ENCODE data around the gene SGK1. TPM values are rescaled to one million over a fixed set of nuclear protein-coding genes. Genes with fewer than 3 reads are reported as not detected.

Gene SGK1
- polyA plus RNA-seq, 2 of the 4 experiments (the other 2 are of a cell fraction): 41.3 to 131 TPM

DNA sequence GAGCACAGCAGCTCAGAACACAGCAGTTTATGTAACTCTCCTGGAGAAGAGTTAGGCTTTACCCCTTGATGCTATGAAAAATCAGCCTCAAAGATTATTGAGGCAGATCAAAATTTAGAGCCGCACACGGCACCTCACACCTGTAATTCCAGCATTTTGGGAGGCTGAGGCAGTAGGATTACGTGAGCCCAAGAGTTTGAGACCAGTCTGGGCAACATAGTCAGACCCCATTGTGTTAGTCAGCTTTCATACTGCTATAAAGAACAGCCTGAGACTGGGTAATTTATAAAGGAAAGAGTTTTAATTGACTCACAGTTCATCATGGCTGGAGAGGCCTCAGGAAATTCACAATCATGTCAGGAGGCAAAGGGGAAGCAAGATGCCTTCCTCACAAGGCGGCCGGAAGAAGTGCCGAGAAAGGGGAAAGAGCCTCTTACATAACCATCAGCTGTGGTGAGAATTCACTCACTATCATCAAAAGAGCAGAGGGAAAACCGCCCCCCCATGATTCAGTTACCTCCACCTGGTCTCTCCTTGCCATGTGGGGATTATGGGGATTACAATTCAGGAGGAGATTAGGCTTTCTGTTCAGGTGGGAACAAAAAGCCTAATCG lies 87.7 kb downstream of the SGK1 start:
- Histone ChIP-seq H3K4me3 (no peak overlapping the region), H3K9me3 (no peaks in the 10 kb centered on the region), H3K4me2 (no peak overlapping the region), H3K27ac (no peak overlapping the region), H3K4me1 (no peaks in the 10 kb centered on the region)
- 88% methylated on average over 8 of the region's 8 CpGs for WGBS (ENCODE audit: missing lambda C conversion rate)
- TF ChIP-seq RARB (CRISPR knock-in tag; IDR thresholded peaks at IDR 0.05) (no peak), ZSCAN20 (CRISPR knock-in tag; IDR thresholded peaks at IDR 0.05) (no peak), HOXA7 (CRISPR knock-in tag; IDR thresholded peaks at IDR 0.05) (no peak), TFCP2L1 (CRISPR knock-in tag; IDR thresholded peaks at IDR 0.05) (no peak), HDAC2 (IDR thresholded peaks at IDR 0.05) (no peak), RCOR1 (IDR thresholded peaks at IDR 0.05; ENCODE audit: low read depth, low read length) (no peak), HOXB5 (CRISPR knock-in tag; IDR thresholded peaks at IDR 0.05) (no peak), POLR2AphosphoS2 (conservative IDR thresholded peaks at IDR 0.05; ENCODE audit: low read length) (no peak), JUNB (IDR thresholded peaks at IDR 0.05) (no peak), CHD2 (IDR thresholded peaks at IDR 0.05; ENCODE audit: low read length, partially characterized antibody) (no peak), EP300 (IDR thresholded peaks at IDR 0.05) (no peak), TP53 (CRISPR knock-in tag; IDR thresholded peaks at IDR 0.05) (no peak), NPAS2 (CRISPR knock-in tag; IDR thresholded peaks at IDR 0.05; ENCODE audit: borderline replicate concordance) (no peak)
- TF ChIP-seq, protein P1, sequence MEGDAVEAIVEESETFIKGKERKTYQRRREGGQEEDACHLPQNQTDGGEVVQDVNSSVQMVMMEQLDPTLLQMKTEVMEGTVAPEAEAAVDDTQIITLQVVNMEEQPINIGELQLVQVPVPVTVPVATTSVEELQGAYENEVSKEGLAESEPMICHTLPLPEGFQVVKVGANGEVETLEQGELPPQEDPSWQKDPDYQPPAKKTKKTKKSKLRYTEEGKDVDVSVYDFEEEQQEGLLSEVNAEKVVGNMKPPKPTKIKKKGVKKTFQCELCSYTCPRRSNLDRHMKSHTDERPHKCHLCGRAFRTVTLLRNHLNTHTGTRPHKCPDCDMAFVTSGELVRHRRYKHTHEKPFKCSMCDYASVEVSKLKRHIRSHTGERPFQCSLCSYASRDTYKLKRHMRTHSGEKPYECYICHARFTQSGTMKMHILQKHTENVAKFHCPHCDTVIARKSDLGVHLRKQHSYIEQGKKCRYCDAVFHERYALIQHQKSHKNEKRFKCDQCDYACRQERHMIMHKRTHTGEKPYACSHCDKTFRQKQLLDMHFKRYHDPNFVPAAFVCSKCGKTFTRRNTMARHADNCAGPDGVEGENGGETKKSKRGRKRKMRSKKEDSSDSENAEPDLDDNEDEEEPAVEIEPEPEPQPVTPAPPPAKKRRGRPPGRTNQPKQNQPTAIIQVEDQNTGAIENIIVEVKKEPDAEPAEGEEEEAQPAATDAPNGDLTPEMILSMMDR (IDR thresholded peaks at IDR 0.05): no peak
- TF ChIP-seq, protein P2, sequence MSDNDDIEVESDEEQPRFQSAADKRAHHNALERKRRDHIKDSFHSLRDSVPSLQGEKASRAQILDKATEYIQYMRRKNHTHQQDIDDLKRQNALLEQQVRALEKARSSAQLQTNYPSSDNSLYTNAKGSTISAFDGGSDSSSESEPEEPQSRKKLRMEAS (IDR thresholded peaks at IDR 0.05): no peak
- TF ChIP-seq, protein P3, sequence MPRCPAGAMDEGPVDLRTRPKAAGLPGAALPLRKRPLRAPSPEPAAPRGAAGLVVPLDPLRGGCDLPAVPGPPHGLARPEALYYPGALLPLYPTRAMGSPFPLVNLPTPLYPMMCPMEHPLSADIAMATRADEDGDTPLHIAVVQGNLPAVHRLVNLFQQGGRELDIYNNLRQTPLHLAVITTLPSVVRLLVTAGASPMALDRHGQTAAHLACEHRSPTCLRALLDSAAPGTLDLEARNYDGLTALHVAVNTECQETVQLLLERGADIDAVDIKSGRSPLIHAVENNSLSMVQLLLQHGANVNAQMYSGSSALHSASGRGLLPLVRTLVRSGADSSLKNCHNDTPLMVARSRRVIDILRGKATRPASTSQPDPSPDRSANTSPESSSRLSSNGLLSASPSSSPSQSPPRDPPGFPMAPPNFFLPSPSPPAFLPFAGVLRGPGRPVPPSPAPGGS (IDR thresholded peaks at IDR 0.05): no peak
- TF ChIP-seq, protein P4, sequence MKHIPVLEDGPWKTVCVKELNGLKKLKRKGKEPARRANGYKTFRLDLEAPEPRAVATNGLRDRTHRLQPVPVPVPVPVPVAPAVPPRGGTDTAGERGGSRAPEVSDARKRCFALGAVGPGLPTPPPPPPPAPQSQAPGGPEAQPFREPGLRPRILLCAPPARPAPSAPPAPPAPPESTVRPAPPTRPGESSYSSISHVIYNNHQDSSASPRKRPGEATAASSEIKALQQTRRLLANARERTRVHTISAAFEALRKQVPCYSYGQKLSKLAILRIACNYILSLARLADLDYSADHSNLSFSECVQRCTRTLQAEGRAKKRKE (CRISPR knock-in tag; IDR thresholded peaks at IDR 0.05; ENCODE audit: low read depth): no peak
- TF ChIP-seq, protein P5, sequence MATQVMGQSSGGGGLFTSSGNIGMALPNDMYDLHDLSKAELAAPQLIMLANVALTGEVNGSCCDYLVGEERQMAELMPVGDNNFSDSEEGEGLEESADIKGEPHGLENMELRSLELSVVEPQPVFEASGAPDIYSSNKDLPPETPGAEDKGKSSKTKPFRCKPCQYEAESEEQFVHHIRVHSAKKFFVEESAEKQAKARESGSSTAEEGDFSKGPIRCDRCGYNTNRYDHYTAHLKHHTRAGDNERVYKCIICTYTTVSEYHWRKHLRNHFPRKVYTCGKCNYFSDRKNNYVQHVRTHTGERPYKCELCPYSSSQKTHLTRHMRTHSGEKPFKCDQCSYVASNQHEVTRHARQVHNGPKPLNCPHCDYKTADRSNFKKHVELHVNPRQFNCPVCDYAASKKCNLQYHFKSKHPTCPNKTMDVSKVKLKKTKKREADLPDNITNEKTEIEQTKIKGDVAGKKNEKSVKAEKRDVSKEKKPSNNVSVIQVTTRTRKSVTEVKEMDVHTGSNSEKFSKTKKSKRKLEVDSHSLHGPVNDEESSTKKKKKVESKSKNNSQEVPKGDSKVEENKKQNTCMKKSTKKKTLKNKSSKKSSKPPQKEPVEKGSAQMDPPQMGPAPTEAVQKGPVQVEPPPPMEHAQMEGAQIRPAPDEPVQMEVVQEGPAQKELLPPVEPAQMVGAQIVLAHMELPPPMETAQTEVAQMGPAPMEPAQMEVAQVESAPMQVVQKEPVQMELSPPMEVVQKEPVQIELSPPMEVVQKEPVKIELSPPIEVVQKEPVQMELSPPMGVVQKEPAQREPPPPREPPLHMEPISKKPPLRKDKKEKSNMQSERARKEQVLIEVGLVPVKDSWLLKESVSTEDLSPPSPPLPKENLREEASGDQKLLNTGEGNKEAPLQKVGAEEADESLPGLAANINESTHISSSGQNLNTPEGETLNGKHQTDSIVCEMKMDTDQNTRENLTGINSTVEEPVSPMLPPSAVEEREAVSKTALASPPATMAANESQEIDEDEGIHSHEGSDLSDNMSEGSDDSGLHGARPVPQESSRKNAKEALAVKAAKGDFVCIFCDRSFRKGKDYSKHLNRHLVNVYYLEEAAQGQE (IDR thresholded peaks at IDR 0.05): no peak
- ATAC-seq (no peak), DNase-seq (ENCODE audit: low read depth in 1 of 2, low spot score in 1 of 2) (no peak), FAIRE-seq (no peak)
- ChIA-PET CTCF (no interaction called here), POLR2A (no interaction called here)

DNA sequence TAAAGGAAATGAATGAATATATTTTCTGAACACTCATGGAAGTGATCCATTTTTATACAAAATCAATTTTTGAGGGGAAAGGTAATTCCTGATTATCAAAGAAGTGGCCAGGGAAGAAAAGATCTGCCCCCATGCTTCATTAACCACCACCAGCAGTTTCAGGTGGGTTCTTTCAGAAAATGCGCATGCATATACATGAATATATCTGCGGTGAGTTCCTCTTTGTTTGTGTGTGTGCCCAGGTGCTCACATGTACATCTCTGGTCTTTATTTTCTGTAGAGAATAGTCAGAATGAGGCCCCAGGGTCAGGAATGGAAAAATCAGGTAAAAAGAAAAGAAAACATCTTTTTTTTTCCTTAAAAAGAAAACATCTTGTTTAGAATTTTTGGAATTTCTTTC lies 88.4 kb downstream of the SGK1 start:
- no peak overlapping the region for H3K4me2 ChIP-seq
- FAIRE-seq (no peak), DNase-seq (ENCODE audit: low read depth in 1 of 2, low spot score in 1 of 2) (no peak), ATAC-seq (no peak)
- WGBS (ENCODE audit: missing lambda C conversion rate): 96% methylated on average over 2 of the region's 2 CpGs
- no peaks in the 10 kb centered on the region for H3K4me1 ChIP-seq
- no peak overlapping the region for H3K4me3 ChIP-seq
- H3K9me3 ChIP-seq: no peaks in the 10 kb centered on the region
- TF ChIP-seq EP300 (IDR thresholded peaks at IDR 0.05): no peak
- TF ChIP-seq, protein P1 (IDR thresholded peaks at IDR 0.05): no peak
- TF ChIP-seq, protein P6, sequence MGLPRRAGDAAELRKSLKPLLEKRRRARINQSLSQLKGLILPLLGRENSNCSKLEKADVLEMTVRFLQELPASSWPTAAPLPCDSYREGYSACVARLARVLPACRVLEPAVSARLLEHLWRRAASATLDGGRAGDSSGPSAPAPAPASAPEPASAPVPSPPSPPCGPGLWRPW (IDR thresholded peaks at IDR 0.05): no peak
- TF ChIP-seq CBX2 (IDR thresholded peaks at IDR 0.05; ENCODE audit: borderline replicate concordance, low read depth): no peak
- TF ChIP-seq ZNF302 (CRISPR knock-in tag; IDR thresholded peaks at IDR 0.05): no peak
- TF ChIP-seq FOXS1 (CRISPR knock-in tag; IDR thresholded peaks at IDR 0.05): no peak
- TF ChIP-seq NFE2L2 (conservative IDR thresholded peaks at IDR 0.05; ENCODE audit: low read length): no peak
- TF ChIP-seq HOXA7 (CRISPR knock-in tag; IDR thresholded peaks at IDR 0.05): no peak
- no peak for TF ChIP-seq ESRRA (IDR thresholded peaks at IDR 0.05; ENCODE audit: borderline replicate concordance, low read length)
- TF ChIP-seq SMC3 (IDR thresholded peaks at IDR 0.05): no peak
- TF ChIP-seq RARB (CRISPR knock-in tag; IDR thresholded peaks at IDR 0.05): no peak
- TF ChIP-seq TP53 (CRISPR knock-in tag; IDR thresholded peaks at IDR 0.05): no peak
- CTCF ChIA-PET: no interaction called here
- POLR2A ChIA-PET: no interaction called here
- no peak overlapping the region for H3K27ac ChIP-seq
